GM21529 (cell line): ENCODE results near the gene AK5.

Source experiments
- ATAC-seq: cut with Tn5 transposase; IDR thresholded peaks from one replicate; pipeline ENCODE4 v1.9.1; 2021; ENCODE audit not compliant: unreplicated experiment

The AK5 gene

GRCh38 chr1:77539519-77540142, 257.8 kb downstream of the AK5 start:
- no peak for ATAC-seq

- peak; percentile 41 for ATAC-seq
Observed at GRCh38 chr1:77540501-77541161, 258.8 kb downstream of the AK5 start.

- peak; percentile 29 for ATAC-seq
Observed at GRCh38 chr1:77541162-77541545, 259.3 kb downstream of the AK5 start.

- no peak for ATAC-seq
Observed at GRCh38 chr1:77542813-77543420, 261.1 kb downstream of the AK5 start.

GRCh38 chr1:77543822-77544448, 262.1 kb downstream of the AK5 start:
- ATAC-seq = no peak

GRCh38 chr1:77544845-77545244, 263.0 kb downstream of the AK5 start:
- no peak for ATAC-seq

GRCh38 chr1:77545970-77546369, 264.2 kb downstream of the AK5 start:
- no peak for ATAC-seq

- no peak for ATAC-seq
Observed at GRCh38 chr1:77546890-77547289, 265.1 kb downstream of the AK5 start.

GRCh38 chr1:77548285-77548684, 266.5 kb downstream of the AK5 start:
- ATAC-seq = no peak

- no peak for ATAC-seq
Observed at GRCh38 chr1:77550135-77550534, 268.3 kb downstream of the AK5 start.

- no peak for ATAC-seq
Observed at GRCh38 chr1:77552626-77553025, 270.8 kb downstream of the AK5 start.

GRCh38 chr1:77553568-77554291, 271.9 kb downstream of the AK5 start:
- ATAC-seq = no peak

- ATAC-seq = no peak
Observed at GRCh38 chr1:77556045-77556444, 274.2 kb downstream of the AK5 start.

GRCh38 chr1:77557053-77557452, 275.2 kb downstream of the AK5 start:
- no peak for ATAC-seq

GRCh38 chr1:77558591-77559164, 276.9 kb downstream of the AK5 start:
- no peak for ATAC-seq

- ATAC-seq = no peak
Observed at GRCh38 chr1:77560741-77561140, 278.9 kb downstream of the AK5 start.

- no peak for ATAC-seq
Observed at GRCh38 chr1:77562596-77563150, 280.9 kb downstream of the AK5 start.

GRCh38 chr1:77565321-77565720, 283.5 kb downstream of the AK5 start:
- no peak for ATAC-seq

- ATAC-seq = no peak
Observed at GRCh38 chr1:77571642-77572041, 289.8 kb downstream of the AK5 start.

- ATAC-seq = no peak
Observed at GRCh38 chr1:77579547-77579946, 297.7 kb downstream of the AK5 start.

- ATAC-seq = peak; percentile 75
Observed at GRCh38 chr1:77582905-77583304, 301.1 kb downstream of the AK5 start.
